Body of pancreas (tissue), 4 donors: ENCODE data around the gene AZGP1.

ENCODE experiments used
- CTCF ChIP-seq, 7 experiments: fragments of 450-650 bp in 4 of 7; fragments of 200-600 bp in 3 of 7; sonication (generic) in 3 of 7; IDR thresholded peaks; one replicate each; pipeline ENCODE4 v1.5.1; 2016 to 2019; ENCODE audit warnings: antibody characterized with exemption in 7 of 7
- POLR2A ChIP-seq, 3 donors: fragments of 450-650 bp; IDR thresholded peaks; one replicate each; pipeline ENCODE4 v1.6.1; 2016; ENCODE audit warnings: antibody characterized with exemption in 3 of 3, mild to moderate bottlenecking in 2 of 3

GRCh38 chr7:99923200-99923599 lies 52.6 kb downstream of the AZGP1 start:
- no peak for TF ChIP-seq CTCF (IDR thresholded peaks at IDR 0.05)
- no peak for TF ChIP-seq POLR2A (IDR thresholded peaks at IDR 0.05)
